Hepatocyte (in vitro differentiated cells): Measurements from ENCODE around the gene POU2F1. TPM values are rescaled to one million over a fixed set of nuclear protein-coding genes. Genes with fewer than 3 reads are reported as not detected.

Experiments used
- DNase-seq: peaks from one replicate; pipeline ENCODE4 v3.0.0-alpha.2; 2016; ENCODE audit warnings: low spot score
- H2AFZ ChIP-seq: fragments of 200-600 bp; sonication (generic); 2 replicates; pipeline ENCODE4 v1.6.0; 2016; ENCODE audit warnings: antibody characterized with exemption, mild to moderate bottlenecking
- H3K27ac ChIP-seq: fragments of 200-600 bp; sonication (generic); 2 replicates; pipeline ENCODE4 v1.5.1; 2016; ENCODE audit warnings: mild to moderate bottlenecking
- H3K27me3 ChIP-seq: fragments of 200-600 bp; sonication (generic); 2 replicates; pipeline ENCODE4 v1.6.1; 2016
- H3K36me3 ChIP-seq: fragments of 200-600 bp; sonication (generic); replicated peaks from 2 replicates; pipeline ENCODE4 v1.5.1; 2016; ENCODE audit warnings: low read depth; ENCODE audit not compliant: insufficient read depth
- H3K4me1 ChIP-seq: fragments of 200-600 bp; sonication (generic); 2 replicates; pipeline ENCODE4 v1.5.1; 2016; ENCODE audit warnings: mild to moderate bottlenecking, moderate library complexity; ENCODE audit not compliant: insufficient read depth
- H3K4me2 ChIP-seq: fragments of 200-600 bp; sonication (generic); 2 replicates; pipeline ENCODE4 v1.6.0; 2016
- H3K4me3 ChIP-seq: fragments of 200-600 bp; sonication (generic); 2 replicates; pipeline ENCODE4 v1.5.1; 2016; ENCODE audit warnings: mild to moderate bottlenecking
- H3K79me2 ChIP-seq: fragments of 200-600 bp; sonication (generic); 2 replicates; pipeline ENCODE4 v1.6.0; 2017; ENCODE audit warnings: mild to moderate bottlenecking
- H3K9me2 ChIP-seq: fragments of 200-600 bp; sonication (generic); replicated peaks from 2 replicates; pipeline ENCODE4 v1.6.0; 2017; ENCODE audit warnings: mild to moderate bottlenecking; ENCODE audit not compliant: insufficient read depth
- H3K9me3 ChIP-seq: fragments of 200-600 bp; sonication (generic); 2 replicates; pipeline ENCODE4 v1.5.1; 2016; ENCODE audit warnings: low read depth, mild to moderate bottlenecking
- H4K20me1 ChIP-seq: fragments of 200-600 bp; sonication (generic); 2 replicates; pipeline ENCODE4 v1.6.0; 2016; ENCODE audit warnings: mild to moderate bottlenecking; ENCODE audit not compliant: insufficient read depth, poor library complexity, severe bottlenecking
- CTCF ChIP-seq: fragments of 200-600 bp; sonication (generic); IDR thresholded peaks from 2 replicates; pipeline ENCODE4 v1.5.1; 2016; ENCODE audit warnings: antibody characterized with exemption, mild to moderate bottlenecking; ENCODE audit not compliant: poor library complexity
- EZH2 ChIP-seq: fragments of 200-600 bp; sonication (generic); IDR thresholded peaks from 2 replicates; pipeline ENCODE4 v1.6.1; 2016; ENCODE audit warnings: antibody characterized with exemption, mild to moderate bottlenecking, borderline replicate concordance
- EZH2phosphoT487 ChIP-seq: fragments of 200-600 bp; sonication (generic); IDR thresholded peaks from one replicate; pipeline ENCODE4 v1.6.1; 2018; ENCODE audit warnings: antibody characterized with exemption, mild to moderate bottlenecking, low read depth, moderate library complexity; ENCODE audit not compliant: unreplicated experiment, severe bottlenecking
- WGBS: methylation state at CpG from one replicate; pipeline ENCODE4 v1.1.6; 2016; ENCODE audit warnings: low lambda C conversion rate; ENCODE audit errors: missing lambda C conversion rate; 5-methylcytosine and 5-hydroxymethylcytosine counted together
- polyA plus RNA-seq: library from polyadenylated mRNA; unstranded; fragments of >200 nt; fragmentation: Nextera tagmentation; extraction: Ambion mirVana; gene quantifications from 2 replicates; pipeline ENCODE4 v1.2.1, GENCODE V29; 2016
- total RNA-seq: library from RNA; depleted of rRNA; stranded (reverse); fragments of >200 nt; gene quantifications from 2 replicates; pipeline ENCODE4 v1.2.3, GENCODE V29; 2014

POU2F1 gene
- total and polyA plus RNA-seq, 2 experiments from 2014 or later = 11.9 to 14.5 TPM

DNA sequence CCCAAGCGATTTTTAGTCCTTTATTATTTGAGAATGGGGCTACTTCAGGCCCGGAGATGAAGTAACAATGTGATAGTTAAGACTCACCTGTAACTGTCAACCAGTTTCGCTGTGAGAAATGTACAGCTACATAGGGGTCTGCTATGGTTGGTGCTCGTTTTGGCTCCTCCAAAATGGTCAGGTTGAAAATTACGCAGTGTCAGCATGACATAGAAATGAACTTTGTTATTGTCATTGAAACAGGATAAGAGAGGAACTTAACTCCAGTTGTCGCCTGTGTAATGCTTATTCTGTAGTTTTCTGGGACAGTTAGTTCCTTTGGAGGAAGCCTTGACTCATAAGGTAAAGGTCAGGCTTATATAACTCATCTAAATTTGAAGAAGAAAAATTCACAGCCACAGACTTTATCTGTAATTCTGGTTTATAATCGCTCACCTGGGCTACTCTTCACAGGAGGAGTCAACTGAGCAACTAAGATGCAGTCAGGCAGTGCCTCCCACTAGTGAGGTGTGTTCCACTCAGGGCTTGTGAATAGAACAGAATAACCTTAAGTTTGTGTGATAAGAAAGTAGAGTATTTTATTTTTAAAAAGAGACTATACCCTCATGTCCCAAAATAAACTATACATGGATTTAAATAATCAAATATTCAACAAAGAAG, 166.7 kb downstream of the POU2F1 start:
- 91% methylated on average over 7 of the region's 7 CpGs for WGBS
- no peaks in the 10 kb centered on the region for H3K27me3 ChIP-seq
- no peak for TF ChIP-seq EZH2
- TF ChIP-seq CTCF = no peak
- no peak for TF ChIP-seq EZH2phosphoT487
- H3K9me3 ChIP-seq = no peaks in the 10 kb centered on the region
- peak; percentile 6 for DNase-seq
- H3K4me3 ChIP-seq = no peak overlapping the region
- no peak overlapping the region for H3K4me2 ChIP-seq
- no peak overlapping the region for H3K27ac ChIP-seq
- H3K79me2 ChIP-seq = no peaks in the 10 kb centered on the region
- H4K20me1 ChIP-seq = no peaks in the 10 kb centered on the region
- H3K9me2 ChIP-seq = no peaks in the 10 kb centered on the region
- H3K36me3 ChIP-seq = no peaks in the 10 kb centered on the region
- no peaks in the 10 kb centered on the region for H3K4me1 ChIP-seq
- H2AFZ ChIP-seq = no peak overlapping the region

DNA sequence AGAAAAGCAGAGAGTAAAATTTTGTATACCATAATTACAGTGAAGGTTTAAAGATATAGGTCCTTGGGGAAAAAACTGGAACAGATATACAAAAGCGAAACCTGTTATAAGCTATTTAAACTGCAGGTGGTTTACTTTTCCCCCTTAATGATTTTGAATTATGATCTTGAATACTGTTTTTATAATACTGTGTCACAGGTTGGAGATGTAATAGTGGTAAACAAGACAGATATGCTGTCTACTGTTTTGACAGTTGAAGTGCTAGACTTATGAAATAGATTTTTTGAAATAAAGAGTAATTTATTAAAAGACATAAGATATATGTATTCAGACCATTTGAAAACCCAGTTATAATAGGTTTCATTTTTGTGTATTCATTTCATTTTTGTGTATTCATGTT, 168.3 kb downstream of the POU2F1 start:
- no peak overlapping the region for H3K27ac ChIP-seq
- H3K36me3 ChIP-seq = no peaks in the 10 kb centered on the region
- no peak for DNase-seq

GRCh38 chr1:167392200-167392696, 171.6 kb downstream of the POU2F1 start:
- DNase-seq = no peak
- Histone ChIP-seq H3K27ac (no peak overlapping the region), H4K20me1 (no peaks in the 10 kb centered on the region), H2AFZ (no peak overlapping the region), H3K4me3 (no peak overlapping the region), H3K4me2 (no peak overlapping the region), H3K79me2 (no peaks in the 10 kb centered on the region), H3K9me2 (no peaks in the 10 kb centered on the region), H3K9me3 (no peaks in the 10 kb centered on the region), H3K27me3 (no peaks in the 10 kb centered on the region), H3K4me1 (no peaks in the 10 kb centered on the region), H3K36me3 (no peaks in the 10 kb centered on the region)
- WGBS = 99% methylated on average over 7 of the region's 7 CpGs
- TF ChIP-seq CTCF = no peak
- no peak for TF ChIP-seq EZH2
- TF ChIP-seq EZH2phosphoT487 = no peak

More for the DNA sequence above, 168.3 kb downstream of the POU2F1 start:
- H3K79me2 ChIP-seq = no peaks in the 10 kb centered on the region
- H4K20me1 ChIP-seq = no peaks in the 10 kb centered on the region
- no peak overlapping the region for H3K4me2 ChIP-seq
- 100% methylated on average over 1 of the region's 1 CpG for WGBS
- H3K9me2 ChIP-seq = no peaks in the 10 kb centered on the region
- TF ChIP-seq CTCF = no peak
- no peak for TF ChIP-seq EZH2phosphoT487
- TF ChIP-seq EZH2 = no peak
- H3K4me3 ChIP-seq = no peak overlapping the region
- H2AFZ ChIP-seq = no peak overlapping the region
- H3K27me3 ChIP-seq = no peaks in the 10 kb centered on the region
- no peaks in the 10 kb centered on the region for H3K9me3 ChIP-seq
- no peaks in the 10 kb centered on the region for H3K4me1 ChIP-seq
